Epithelial cell of prostate (primary cell): ENCODE results near the gene PRTFDC1.
"Not testable (repeated sequence)": the region's sequence is repeated elsewhere in the genome, so short reads cannot be mapped to it uniquely, and the experiment has no call there.

Experiments used
- DNase-seq: peaks from one replicate; pipeline ENCODE4 v3.0.0-alpha.2; 2011; ENCODE audit warnings: low read depth, low spot score
- H3K27ac ChIP-seq: fragments of 450-650 bp; 2 replicates; pipeline ENCODE4 v1.5.1; 2017; ENCODE audit warnings: mild to moderate bottlenecking

The PRTFDC1 gene

GRCh38 chr10:24935504-24936292, 16.7 kb downstream of the PRTFDC1 start:
- no peak overlapping the region for H3K27ac ChIP-seq
- no peak for DNase-seq

DNA sequence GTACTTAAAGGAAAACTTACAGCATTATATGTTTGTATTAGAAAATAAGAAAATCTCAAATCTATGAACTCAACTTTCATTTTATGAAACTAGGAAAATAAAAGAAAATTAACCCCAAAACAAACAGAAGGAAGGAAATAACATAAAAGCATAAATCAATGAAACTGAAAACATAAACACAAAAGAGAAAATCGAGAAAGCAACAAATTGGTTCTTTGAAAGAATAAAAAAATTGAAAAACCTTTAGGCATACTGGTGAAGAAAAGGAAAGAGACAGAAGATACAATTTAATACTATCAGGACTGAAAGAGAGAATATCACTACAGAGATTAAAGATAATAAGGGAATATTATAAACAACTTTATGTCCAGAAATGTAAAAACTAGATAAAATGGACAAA, 21.2 kb downstream of the PRTFDC1 start:
- DNase-seq = no peak
- no peak overlapping the region for H3K27ac ChIP-seq

GRCh38 chr10:24930427-24930826, 22.0 kb downstream of the PRTFDC1 start:
- no peak overlapping the region for H3K27ac ChIP-seq
- no peak for DNase-seq

DNA sequence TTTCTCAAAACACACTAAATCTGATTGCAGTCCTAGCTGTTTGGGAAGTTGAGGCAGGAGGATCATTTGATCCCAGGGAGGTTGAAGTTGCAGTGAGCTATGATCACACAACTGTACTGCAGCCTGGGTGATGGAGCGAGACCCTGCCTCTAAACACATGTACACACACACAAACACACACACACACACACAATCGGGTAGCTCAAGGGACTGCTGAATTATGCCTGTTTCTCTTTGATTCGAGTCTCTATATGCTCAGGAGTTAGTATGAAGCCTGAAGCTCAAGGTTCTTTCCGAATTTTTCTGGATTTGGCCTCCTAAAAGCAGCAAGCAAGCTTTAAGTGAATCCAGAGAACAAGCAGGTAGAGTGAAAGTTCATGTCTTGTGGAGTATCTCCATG, 22.5 kb downstream of the PRTFDC1 start:
- H3K27ac ChIP-seq = no peak overlapping the region
- no peak for DNase-seq

- no peak for DNase-seq
- no peak overlapping the region for H3K27ac ChIP-seq
These were observed 23.3 kb downstream of the PRTFDC1 start for GRCh38 chr10:24929056-24929544.

GRCh38 chr10:24928163-24928562, 24.2 kb downstream of the PRTFDC1 start:
- DNase-seq = no peak
- H3K27ac ChIP-seq = no peak overlapping the region

- H3K27ac ChIP-seq = no peak overlapping the region
- no peak for DNase-seq
These were observed 25.8 kb downstream of the PRTFDC1 start for GRCh38 chr10:24926557-24926956.

DNA sequence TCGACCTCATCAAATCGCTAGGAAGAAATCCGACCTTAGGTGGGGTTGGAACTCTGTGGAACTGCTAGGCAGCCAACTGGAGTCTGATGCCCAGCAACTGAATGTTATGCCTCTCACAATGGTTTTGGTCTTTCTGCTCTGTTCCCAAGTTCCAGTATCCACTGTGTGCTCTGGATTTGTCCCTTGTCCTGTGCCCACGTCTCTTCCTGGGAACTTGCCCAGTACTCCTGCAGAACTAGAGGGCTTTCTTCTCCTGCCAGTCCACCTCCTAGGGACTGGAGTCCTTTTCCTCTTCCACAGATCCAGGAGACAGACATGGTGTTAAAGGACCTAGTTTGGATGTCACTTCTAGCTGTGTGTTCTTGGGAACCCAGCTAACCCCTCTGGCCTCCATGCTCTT, 26.6 kb downstream of the PRTFDC1 start:
- no peak overlapping the region for H3K27ac ChIP-seq

GRCh38 chr10:24924483-24924882, 27.9 kb downstream of the PRTFDC1 start:
- H3K27ac ChIP-seq, DNase-seq: not testable (repeated sequence)

More for the DNA sequence above, 26.6 kb downstream of the PRTFDC1 start:
- no peak for DNase-seq

GRCh38 chr10:24922222-24922868, 30.1 kb downstream of the PRTFDC1 start:
- not testable (repeated sequence) for DNase-seq, H3K27ac ChIP-seq

DNA sequence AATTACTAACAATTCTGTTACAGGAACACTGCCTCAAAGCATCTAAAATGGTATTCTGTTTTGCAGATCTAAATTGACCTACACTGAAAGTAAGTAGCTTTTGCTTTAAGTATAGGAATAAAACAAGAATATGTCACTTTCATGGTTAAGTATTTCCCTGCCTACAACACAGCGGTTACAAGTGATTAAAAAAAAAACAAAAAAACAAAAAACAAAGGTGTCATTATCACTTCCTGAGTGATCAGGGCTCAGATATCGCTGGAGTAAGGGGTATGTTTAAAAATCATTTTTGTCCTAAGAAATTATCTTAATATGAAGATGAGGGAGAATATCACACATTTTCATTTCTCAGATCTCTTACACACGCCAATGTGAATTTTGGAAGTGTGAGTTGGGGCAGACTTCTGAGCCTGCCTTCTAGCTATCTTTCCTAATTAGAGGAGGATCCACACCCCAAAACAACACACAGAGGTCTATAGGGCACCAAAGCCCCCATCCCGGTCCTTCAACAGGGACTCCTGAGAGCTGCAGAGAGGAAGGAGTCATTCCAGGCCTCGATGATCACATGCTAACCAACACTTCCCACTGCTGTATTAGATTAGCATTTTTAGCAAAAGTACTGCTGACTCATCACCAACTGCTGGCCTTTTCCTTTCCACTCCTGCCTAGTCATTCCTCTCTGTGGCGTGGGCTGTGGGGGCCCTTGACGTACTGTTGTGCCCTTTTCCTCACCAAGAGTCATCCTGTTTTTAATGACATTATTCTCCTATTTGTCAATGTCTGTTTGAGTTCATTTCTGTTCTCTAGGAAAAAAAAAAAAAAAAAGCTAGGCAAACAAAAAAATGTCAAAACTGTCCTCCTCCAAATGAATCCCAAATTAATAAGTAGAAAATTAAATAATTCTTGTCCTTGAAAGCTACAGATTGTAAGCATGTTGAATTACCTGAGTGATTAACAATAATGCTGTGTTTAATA, 31.2 kb downstream of the PRTFDC1 start:
- DNase-seq = peak; percentile 49
- H3K27ac ChIP-seq = peak overlapping the region; percentile 11

GRCh38 chr10:24920192-24920591, 32.2 kb downstream of the PRTFDC1 start:
- DNase-seq, H3K27ac ChIP-seq: not testable (repeated sequence)

- not testable (repeated sequence) for DNase-seq, H3K27ac ChIP-seq
These were observed 32.8 kb downstream of the PRTFDC1 start for GRCh38 chr10:24919629-24920028.

GRCh38 chr10:24917979-24918378, 34.4 kb downstream of the PRTFDC1 start:
- no peak overlapping the region for H3K27ac ChIP-seq
- no peak for DNase-seq

- DNase-seq = no peak
- H3K27ac ChIP-seq = no peak overlapping the region
These were observed 34.9 kb downstream of the PRTFDC1 start for GRCh38 chr10:24917493-24917892.

DNA sequence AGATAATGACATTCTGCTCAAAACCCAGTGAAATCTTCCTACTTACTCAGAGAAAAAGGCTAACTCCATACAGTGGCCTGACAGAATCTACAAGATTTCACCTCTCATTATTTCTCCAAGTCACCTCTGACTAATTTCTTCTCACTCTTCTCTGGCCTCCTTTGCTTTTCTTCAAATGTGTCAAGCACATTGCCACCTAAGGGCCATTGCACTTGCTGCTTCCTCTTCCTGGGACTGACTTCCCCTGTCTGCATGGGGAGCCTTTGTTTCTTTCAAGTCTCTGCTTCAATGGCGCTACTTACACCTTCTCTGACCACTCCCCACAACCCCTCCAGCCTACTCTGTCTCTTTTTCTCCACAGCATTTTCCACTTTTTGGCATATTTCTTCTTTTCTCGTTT, 36.0 kb downstream of the PRTFDC1 start:
- H3K27ac ChIP-seq = no peak overlapping the region
- no peak for DNase-seq

- no peak for DNase-seq
- no peak overlapping the region for H3K27ac ChIP-seq
These were observed 37.1 kb downstream of the PRTFDC1 start for GRCh38 chr10:24915304-24915703.

DNA sequence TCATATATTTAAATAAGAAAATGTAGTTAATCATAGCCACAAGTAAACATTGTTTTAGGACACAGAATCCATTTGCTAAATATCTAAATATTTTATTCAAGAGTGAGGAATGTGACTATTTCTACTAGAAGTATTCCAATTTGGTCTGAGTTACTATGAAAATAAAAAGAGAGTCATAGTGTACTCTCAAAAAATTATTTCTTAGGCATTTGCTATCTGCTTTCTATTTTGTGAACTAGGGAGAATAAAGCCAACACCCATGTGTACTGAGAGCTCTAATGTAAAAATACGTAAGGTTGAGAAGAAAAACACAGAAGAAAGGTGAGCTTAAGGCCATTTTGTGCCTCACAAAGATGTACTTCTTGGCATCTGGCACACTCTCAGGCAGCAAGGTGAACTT, 38.3 kb downstream of the PRTFDC1 start:
- DNase-seq = no peak
- no peak overlapping the region for H3K27ac ChIP-seq

DNA sequence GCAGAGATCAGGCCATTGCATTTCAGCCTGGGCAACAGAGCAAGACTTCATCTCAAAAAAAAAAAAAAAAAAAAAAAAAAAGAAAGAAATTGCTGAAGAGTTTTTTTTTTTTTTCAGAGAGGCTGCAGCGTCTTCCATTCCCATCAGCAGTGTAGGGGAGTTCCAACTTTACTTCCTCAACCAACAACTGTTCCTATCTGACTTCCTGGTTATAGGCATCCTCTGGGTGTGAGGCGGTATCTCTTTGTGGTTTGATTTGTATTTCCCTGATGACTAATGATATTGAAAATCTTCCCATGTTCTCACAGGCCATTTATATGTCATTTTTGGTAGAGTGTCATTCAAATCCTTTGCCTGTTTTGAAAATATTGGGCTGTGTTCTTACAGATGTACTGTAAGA, 40.2 kb downstream of the PRTFDC1 start:
- H3K27ac ChIP-seq = no peak overlapping the region
- peak; percentile 41 for DNase-seq

GRCh38 chr10:24911029-24911428, 41.4 kb downstream of the PRTFDC1 start:
- no peak for DNase-seq
- H3K27ac ChIP-seq = no peak overlapping the region
